ENCODE results near the gene DOCK1.

Gene DOCK1

GRCh38 chr10:127500127-127500526, 594.9 kb downstream of the DOCK1 start:
- no peak for DNase-seq

Measured in activated CD8-positive, alpha-beta memory T cell treated with anti-CD3 and anti-CD28 coated beads for 24 hours (primary cell).